Tongue (tissue), 2 donors: ENCODE measurements around the gene POC1A. TPM values are rescaled to one million over a fixed set of nuclear protein-coding genes. Genes with fewer than 3 reads are reported as not detected.

Experiments used
- DNase-seq: peaks from one replicate; pipeline ENCODE4 v3.0.0-alpha.2; 2015
- total RNA-seq: library from RNA; depleted of rRNA; stranded (reverse); fragments of >200 nt; gene quantifications from one replicate; pipeline ENCODE4 v1.2.3, GENCODE V29; 2014

The POC1A gene
- total RNA-seq, 1 donor from 2014 or later, result 4.5 TPM

DNA sequence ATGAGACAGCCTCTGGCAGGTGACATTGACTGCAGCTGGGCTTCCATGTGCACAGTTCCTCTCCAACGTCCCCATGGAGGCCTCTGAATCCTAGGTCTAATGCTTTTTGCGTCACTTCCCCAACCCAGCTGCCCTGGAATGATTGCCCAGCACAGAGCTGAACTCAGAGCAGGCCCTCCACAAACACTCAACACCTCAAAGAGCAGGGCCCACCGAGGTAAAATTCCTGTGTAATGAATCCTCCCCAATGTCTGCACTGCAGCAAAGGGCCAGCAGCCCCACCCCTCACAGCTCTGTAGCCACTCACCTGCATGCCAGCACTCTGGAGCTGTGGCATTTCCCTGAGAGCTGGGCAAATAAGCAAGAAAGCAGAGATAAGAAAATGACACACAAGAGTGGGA lies 55.2 kb downstream of the POC1A start:
- DNase-seq, result no peak

DNA sequence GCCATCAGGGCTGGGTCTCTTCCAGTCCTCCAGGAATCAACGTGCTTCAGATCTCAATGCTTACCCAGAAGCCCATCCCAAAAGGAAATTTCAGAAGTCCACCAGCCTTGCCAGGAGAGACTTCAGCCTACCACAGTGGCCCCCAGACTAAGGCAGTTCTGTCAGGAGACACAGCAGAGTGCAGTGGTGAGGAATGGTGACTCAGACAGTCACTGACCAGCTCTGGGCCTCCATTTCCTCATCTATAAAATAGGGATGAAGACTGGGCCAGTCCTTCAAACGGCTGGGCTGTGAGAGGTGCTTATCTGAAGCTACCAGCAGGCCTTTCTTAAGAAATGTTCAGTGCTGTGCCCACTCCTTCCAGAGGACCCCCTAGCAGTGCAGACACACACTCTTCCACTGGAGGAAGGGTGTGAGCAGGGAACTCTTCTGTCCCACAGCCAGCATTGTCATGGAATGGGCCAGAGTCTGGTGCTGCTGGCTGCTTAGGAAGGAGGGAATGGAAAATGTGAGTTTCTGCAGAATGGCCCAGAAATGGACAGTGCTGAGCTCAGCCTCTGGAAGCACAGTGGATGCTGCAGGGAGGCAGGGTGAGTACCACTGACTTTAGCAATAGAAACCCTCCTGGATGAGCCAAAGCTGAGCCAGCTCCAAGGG lies 56.2 kb downstream of the POC1A start:
- no peak for DNase-seq

DNA sequence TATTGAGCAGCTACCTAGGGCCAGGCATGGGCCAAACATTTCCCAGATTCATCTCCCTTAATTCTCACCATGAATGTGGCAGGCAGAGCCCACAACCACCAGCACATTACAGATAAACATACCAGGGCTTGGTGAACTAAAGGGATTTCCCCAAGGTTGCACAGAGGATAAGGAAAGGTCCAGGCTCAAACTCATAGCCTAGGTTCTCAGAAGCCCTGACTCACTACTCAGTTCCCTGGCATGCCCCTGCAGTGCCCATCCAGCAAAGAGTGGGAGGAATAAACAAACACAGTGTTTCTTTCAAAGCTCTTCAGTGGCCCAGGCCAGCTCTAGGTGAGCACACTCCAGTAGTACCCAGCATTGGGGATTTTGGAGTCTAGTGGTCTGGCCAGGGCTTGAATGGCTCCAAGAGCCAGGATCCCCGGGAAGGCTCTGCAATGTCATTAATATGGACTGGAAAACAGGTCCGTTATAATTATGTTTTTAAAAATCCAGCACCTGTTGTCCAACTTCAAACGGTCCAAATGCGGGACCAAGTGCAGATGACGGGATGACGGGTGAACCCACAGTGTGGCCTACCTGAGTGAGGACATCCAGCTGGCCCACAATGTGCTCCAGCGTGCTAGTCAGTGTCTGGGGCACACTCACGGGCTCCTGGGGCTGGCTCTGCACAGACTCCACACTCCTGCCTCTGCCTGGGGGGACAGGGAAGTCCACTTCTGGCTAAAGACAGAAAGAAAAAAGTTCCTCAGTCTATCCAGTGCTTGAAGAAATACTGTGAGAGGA lies 58.0 kb downstream of the POC1A start:
- no peak for DNase-seq

DNA sequence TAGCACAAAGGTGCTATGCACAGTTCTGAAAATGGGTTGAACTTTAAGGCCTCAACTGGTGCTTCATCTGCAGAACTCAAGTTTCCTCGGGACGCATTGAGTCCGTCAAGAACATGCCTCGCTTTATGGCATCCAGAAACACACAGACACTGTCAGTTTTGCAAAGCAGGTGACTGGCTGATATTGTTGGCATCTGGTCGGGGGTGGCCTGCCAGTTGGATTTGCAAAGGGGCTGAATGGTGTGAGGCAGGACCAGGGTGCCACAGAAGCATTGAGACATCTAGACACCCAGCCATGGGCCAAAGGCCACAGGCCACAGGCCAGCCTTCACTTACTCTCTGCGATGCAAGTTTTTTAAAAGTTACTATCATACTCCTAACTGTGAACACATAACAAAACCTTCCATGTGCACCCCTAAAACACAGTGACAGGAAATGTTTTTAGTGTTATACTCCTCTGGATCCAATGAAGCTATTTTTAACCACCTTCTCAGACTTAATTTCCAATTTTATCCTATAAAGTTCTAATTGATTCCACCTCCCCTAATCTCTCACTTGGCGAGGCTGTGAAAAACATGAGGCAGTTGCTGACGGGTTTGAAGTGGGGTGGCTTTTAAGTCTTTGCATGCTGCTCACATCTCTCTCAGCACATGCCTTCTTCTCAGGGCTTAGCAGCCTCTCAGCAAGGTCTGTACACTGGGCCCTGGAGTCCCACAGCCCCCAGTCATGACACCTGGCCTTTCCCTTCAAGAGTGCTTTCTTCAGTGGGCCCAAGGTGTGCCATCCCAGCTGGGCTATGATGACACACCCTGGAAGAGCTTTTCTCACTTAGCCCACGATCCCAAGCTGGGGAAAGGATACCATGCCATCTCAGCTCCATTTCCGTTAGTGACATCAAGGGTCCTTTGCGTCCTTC lies 59.4 kb downstream of the POC1A start:
- DNase-seq, result peak; percentile 29

DNA sequence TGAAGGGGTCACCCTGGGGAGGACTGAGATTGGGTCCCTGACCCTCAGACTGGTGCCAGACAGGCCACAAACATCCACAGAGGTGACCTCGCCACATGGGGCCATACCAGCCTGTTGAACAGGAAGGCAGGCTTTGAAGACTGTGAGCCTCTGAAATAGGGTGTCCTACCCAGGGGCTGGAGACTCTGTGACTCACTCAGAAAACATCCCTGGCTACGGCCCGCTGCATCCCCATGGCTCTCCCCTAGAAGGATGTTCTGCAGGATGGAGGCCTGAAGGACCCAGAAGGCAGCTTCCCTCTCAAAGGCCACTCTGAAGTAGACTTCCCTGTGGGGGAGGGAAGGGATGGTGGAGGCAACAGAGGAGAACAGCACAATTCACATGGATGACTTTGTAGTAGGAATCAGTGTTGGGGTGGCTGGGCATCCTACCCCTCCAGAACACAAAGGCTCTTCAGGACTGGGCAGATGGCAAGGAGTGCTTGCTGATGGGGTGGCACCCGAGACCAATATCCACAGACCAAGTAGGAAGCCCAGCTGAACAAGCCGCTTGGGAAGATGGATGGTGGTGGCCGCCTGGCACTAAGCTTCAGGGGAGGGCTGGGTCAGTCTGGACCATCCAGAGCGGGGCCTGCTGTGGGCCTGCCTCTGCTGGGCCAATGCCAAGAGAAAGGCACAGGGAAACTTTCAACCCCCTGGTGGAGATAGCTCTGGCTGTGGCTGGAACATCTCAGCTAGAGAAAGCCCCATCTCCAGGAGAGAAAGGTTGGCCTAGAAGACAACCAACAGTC lies 60.3 kb downstream of the POC1A start:
- no peak for DNase-seq

DNA sequence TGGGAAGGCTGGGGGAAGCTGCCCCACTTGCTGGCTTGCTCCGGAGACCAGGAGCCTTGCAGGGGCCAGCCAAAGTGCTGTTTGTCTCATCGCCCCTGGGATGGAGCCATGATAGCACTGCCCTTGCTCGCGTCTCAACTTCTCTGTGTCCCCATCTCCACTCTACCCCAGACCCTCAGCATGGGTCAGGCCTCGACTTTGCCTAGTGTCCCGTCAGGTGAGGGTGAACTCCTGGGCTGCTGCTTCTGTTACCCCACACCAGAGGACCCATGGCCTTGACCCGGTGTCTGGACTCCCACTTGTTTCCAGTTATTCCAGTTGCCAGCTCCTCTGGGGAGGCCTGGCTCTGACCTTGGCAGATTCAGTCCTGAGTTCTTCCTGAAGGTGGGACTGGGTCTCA lies 61.3 kb downstream of the POC1A start:
- no peak for DNase-seq

DNA sequence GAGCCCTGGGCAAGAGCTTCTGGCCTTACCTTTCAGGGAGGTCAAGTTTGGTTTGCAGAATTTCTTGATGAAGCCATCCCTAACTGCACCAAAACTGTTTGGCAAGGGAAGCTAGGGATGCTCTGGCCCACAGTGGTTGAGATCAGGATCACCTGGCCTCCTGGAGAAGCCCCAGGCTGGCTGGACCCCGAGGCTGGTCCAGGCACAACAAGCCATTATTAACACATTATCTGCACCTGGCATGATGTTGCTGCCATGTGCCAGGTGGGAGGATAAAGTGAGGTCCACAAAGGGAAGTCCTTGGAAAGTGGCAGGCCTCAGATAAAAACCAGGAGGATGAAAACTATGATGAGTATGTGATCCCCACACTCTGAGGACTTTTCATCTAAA lies 62.0 kb downstream of the POC1A start:
- DNase-seq, result no peak

DNA sequence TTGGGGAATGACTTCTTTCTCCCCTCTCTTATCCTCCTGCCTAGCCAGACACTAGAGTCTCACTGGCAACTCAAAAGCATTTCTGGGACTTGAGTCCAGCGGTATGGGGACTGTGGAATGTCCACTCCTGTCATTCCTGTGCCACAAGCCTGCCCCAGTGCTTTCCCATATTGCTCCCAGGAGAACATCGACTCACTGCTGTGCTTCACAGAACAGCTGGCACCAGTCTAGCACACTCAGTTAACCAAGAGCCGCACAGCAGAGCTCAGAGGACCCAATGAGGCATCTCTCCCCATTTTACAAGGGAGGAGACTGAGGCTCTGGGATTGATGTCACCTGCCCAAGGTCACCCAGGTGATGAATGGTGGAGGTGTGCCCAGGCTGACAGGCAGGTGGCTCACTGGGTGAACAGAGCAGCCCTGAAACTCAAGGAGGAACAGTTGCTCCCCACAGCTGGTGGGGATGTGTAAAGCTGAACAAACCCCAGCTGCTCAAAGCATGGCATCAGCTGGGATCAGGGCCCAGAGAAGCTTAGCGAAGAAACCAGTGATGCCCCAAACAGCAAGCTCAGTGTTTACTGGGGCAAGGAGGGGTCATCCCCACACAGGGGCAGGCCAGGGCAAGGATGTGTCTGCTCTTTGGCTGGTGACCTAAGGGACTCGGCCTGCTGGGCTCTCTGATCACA lies 62.5 kb downstream of the POC1A start:
- DNase-seq, result peak; percentile 93

DNA sequence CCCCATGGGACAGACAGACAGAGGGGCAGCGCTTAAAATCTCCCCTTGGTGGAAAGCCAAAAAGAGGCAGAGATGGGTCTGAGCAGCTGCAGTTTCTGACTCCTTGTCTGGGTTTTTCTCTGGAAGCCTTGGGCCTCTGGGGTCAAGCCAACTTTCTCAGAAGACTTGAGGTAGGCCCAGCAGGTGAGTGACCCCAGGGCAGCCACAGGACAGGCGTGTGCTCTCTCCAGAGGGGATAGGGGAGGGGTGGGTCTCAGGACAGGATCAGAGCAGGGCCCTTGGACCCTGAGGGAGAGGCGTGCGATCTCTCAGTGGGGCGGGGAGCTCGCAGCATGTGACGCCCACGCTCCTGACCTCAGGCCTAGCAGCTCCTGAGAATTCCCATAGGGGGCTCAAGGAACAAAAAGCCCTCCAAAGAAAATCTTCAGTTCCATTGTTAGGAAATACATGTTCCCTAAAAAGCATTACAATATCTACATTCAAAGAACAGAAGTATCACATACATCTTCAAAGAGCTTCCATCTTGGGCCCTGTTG lies 63.2 kb downstream of the POC1A start:
- DNase-seq, result peak; percentile 54

DNA sequence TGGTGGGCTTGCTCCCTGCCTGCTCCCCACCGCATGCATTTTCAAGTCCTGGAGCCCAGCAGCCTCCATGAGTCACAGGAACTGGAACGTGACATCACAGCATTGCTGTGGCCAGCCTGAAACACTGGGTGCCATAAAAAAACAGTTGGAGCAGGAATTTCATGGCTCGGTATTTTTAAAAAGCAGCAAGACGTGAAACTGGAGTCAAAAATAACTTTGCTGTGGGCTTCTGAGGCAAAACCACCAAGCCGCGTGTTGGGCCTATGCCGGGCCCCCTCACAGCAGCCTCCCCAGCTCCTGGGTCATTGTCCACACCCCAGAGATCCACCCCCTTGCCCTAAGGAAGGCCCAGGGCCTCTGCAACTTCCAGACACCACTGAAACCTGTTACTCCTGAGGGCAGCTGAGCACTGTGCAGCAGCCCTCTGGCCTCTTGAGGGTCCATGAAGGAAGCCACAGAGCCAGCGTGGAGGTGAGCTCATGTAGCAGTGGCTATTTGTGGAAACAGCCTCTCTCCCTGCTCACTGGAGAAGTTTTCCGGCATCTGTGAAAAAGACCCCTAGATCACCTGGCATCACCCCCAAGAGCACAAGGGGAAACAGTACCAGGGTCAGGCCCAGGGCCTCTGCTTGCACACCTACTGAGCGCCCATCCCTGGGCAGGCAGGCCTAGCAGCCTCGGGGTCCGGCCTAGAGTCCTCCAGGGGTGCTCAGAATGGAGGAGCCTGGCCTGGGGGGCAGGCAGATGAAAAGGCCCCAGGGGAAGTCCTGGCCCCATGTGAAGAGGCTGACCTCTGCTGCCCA lies 63.9 kb downstream of the POC1A start:
- DNase-seq, result peak; percentile 50

DNA sequence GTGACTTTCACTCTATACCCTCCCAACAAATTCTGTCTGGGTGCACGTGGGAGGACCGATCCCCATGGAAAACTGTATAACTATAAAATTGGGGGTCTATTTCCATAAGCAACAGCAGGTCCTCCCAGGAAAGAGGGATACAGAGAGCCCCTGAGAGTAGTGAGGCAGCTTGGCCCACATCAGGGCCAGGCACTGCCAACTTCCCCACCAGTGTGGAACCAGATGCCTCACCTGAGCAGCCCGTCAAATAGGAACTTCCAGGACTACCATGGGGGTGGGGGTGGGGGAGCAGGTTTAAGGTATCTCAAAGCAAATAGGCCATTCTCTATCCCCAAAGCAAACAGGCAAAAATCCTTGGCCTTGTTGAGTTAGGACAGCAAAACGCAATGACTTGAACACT lies 64.5 kb downstream of the POC1A start:
- DNase-seq, result no peak

DNA sequence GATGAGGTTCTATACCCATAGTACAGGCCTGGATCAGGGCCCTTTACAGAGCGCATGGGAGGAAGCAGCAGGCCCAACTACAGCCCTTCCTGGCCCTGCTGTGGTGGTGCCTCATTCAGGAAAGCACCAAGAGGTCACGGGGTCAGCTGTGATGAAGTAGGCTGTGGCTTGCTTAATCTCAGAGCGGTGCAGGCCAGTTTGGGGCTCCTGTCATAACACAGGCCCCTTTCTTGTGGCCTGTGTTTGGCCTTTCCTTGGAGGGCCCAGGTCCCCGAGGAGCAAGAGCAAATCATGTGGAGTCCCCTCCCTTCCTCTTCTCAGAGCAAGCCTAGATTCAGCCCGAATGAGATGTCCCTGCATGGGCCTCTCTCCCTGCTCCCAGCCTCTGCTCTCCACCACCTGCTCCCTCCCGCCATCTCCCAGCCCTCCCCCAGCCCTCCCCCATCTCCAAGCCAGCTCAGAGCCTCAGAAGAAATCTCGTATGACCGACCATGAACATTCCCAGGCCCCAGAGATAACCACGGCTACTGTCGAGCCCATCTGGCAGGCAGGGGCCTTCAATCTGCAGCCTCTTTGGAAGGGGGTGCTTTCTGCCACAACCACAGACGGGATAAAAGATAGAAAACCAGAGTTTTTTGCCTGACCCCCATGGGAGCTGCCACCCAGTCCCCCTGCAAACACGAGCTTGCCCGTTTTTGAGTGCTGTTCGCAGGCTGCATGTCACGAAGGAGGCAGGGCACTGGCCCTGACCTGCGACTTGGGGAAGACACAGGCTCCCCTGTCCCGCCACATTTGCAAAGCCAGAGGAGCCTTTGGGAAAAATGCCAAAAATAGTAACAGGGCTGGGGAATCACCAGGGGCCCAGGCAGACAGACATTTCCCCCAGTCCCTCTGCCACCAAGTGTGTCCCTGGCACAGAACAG lies 65.5 kb downstream of the POC1A start:
- DNase-seq, result peak; percentile 77

DNA sequence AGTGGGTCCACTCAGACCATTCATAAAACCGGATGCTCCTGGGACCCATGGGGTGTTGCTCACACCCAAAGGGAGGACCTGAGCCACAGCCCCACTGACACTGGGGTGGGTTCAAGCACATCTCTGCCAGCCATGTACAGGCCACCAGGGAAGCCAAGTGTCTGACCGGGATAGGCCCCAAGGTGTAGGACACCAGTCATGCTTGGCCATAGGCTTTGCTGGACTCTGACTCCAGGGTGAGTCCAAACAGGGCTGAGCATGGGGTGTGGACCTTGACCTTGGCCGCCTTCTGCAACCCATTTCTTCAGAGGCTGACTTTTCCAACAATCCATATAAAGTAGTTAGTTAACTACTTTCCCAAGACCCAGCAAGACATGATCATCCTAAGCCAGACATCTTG lies 66.5 kb downstream of the POC1A start:
- no peak for DNase-seq

DNA sequence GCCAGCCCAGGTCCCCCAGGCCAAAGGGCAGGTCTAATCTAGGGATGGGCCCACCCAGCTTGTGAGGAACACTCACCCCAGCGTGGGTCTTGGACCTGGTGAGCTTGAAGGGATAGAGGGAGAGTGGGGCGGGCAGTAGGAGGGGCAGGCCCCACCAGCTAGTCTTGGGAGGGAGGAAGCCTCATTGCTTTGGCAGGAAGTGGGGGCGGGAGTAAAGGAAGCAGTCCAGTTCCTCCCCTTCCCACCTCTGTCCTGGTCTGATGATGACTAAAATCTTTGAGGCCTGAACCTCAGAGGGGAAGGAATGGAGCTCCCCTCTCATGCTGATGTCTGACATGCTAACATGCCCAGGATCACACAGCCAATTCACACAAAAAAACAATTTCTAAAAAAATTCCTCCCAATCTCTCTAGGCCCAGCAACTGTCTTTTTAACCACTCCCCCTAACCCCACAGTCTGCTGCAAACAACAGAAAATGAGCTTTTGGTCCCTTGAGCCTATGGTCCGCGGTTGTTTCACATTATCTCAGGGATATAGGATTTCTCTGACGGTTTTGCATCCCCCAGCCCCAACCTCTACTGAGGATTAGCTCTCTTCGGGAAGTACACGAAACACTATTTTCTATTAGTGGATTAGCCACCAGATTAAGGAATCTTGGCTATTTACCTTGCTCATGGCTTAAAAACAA lies 67.1 kb downstream of the POC1A start:
- peak; percentile 69 for DNase-seq

DNA sequence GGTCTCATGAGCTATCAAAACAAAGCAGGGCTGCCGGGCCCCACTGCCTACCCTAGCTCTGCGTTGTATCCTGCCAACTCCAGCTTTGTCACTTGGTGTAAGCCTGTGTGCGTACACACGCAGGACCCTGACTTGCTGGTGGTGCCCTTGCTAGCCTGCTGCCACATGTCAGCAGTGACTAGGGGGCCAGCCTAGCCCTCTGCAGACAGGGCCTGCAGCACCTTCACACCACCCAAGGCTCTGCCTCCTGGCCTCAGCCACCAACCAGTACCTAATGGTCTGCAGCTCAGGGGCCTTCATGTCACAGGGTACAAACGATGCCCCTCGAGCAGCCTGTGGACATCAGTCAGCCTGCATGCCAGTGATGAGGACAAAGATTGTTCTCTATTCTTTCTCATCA lies 67.8 kb downstream of the POC1A start:
- DNase-seq, result no peak

DNA sequence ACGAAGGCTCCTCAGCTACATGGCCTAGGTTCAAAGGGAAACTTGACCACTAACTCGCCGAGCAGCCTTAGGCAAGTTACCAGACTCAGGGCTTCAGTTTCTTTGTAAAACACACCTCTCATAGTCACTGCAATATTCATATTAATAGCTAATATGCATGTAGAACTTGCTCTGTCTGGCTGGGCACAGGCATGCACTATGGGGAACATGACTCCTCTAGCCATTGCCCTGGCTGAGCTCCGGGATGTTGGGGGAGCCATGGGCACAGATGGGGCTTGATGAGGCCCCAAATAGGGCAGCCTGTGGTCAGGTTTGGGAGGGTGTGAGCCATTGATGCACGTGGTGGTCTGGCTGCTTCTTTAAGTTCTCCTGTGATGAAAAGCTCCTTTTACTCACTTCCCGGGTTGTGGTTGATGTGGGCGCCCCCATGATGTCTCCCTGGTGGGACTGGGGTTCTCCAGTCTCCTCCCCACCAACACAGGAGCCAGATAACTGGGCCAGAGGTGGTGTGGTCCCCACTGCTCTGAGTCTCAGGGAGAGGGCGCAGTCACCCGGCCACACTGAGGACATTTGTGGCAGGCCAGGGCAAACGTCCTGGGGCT lies 68.4 kb downstream of the POC1A start:
- DNase-seq, result no peak

DNA sequence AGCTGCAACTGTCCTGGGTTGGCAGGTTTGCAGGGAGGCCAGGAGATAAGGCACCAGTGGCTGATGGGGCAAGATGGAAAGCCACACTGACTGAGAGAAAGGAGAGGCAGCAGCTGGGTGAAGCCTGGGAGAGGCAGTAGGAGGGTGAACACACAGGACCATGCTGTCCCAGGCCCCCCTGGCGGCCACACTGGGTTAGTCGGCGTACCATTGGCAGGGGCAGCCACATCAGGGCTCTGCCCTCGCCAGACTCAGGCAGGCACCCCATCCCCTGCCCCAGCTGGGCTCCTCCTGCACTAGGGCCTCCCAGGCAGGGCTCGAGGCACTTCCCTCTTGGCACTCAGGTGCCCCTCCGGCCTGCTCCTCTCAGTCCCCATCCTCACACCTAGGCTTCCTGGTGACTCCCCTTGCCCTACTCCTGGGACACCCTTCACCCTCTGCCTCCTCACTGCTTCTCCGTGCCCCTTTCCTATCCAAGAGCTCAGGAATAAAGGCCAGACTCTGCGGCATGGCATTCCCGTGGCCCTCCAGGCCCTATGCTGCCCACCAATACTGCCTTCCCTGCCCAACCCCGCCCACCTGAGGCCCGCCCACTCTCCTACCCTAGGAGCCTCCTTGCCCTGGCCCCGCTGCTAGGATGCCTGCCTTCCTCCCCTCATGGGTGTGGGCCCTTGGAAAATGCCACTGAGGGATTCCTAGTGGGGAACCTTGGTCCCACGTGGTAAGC lies 69.1 kb downstream of the POC1A start:
- no peak for DNase-seq
